WTC11 (cell line): ENCODE measurements around the gene HERPUD2. TPM values are rescaled to one million over a fixed set of nuclear protein-coding genes. Genes with fewer than 3 reads are reported as not detected.

Experiments
- ATAC-seq: fragments of 200-7000 bp; cut with Tn5 transposase; 2 replicates; pipeline ENCODE4 v1.10.0; 2021; ENCODE audit warnings: mild to moderate bottlenecking, moderate library complexity
- CTCF ChIA-PET: fragments of 300-600 bp; sonication (Branson Sonifier 250); formaldehyde crosslinking; loops from one replicate; lab custom pipeline; 2021; ENCODE audit warnings: antibody characterized with exemption; lab: Charles Lee
- POLR2A ChIA-PET: fragments of 350-600 bp; sonication (Branson Sonifier 250); formaldehyde crosslinking; loops from one replicate; lab custom pipeline; 2021; ENCODE audit warnings: antibody characterized with exemption; lab: Charles Lee
- DNase-seq: peaks from one replicate; pipeline ENCODE4 v3.0.0; 2021; ENCODE audit warnings: low spot score
- H3K27ac Mint-ChIP-seq: 2 replicates; pipeline ENCODE4 v1.8.0; 2021; ENCODE audit warnings: mixed read lengths
- H3K27me3 Mint-ChIP-seq: 2 replicates; pipeline ENCODE4 v1.8.0; 2021; ENCODE audit warnings: low read depth, mild to moderate bottlenecking, moderate library complexity, mixed read lengths
- H3K36me3 Mint-ChIP-seq: 2 replicates; pipeline ENCODE4 v1.8.0; 2021; ENCODE audit warnings: mixed read lengths
- H3K4me1 Mint-ChIP-seq: 2 replicates; pipeline ENCODE4 v1.8.0; 2022; ENCODE audit warnings: mixed read lengths
- H3K4me3 Mint-ChIP-seq: 2 replicates; pipeline ENCODE4 v1.8.0; 2021; ENCODE audit warnings: mild to moderate bottlenecking, moderate library complexity, mixed read lengths
- H3K9me3 Mint-ChIP-seq: 2 replicates; pipeline ENCODE4 v1.8.0; 2021; ENCODE audit warnings: mixed read lengths
- CREB1 ChIP-seq: sonication (generic); formaldehyde crosslinking; IDR thresholded peaks from 2 replicates; pipeline ENCODE4 v1.8.0; 2023; ENCODE audit warnings: mild to moderate bottlenecking, missing genetic modification reagents
- FOXJ3 ChIP-seq: sonication (generic); formaldehyde crosslinking; IDR thresholded peaks from 2 replicates; pipeline ENCODE4 v1.9.0; 2021; ENCODE audit warnings: missing genetic modification reagents, mild to moderate bottlenecking, borderline replicate concordance
- FOXK1 ChIP-seq: sonication (generic); formaldehyde crosslinking; IDR thresholded peaks from 2 replicates; pipeline ENCODE4 v1.8.0; 2022; ENCODE audit warnings: mild to moderate bottlenecking, moderate library complexity, missing genetic modification reagents
- FOXP1 ChIP-seq: sonication (generic); formaldehyde crosslinking; IDR thresholded peaks from 2 replicates; pipeline ENCODE4 v1.8.0; 2022; ENCODE audit warnings: missing genetic modification reagents, mild to moderate bottlenecking, moderate library complexity, borderline replicate concordance
- GTF2I ChIP-seq: fragments of 250-450 bp; sonication (Bioruptor Pico); conservative IDR thresholded peaks from 2 replicates; pipeline ENCODE4 v1.4.0; 2021; ENCODE audit warnings: mild to moderate bottlenecking
- PRRX2 ChIP-seq: fragments of 250-450 bp; sonication (Bioruptor Pico); IDR thresholded peaks from 2 replicates; pipeline ENCODE4 v1.8.0; 2021; ENCODE audit warnings: mild to moderate bottlenecking
- SMAD4 ChIP-seq: sonication (generic); formaldehyde crosslinking; IDR thresholded peaks from 2 replicates; pipeline ENCODE4 v1.8.0; 2022; ENCODE audit warnings: mild to moderate bottlenecking, missing genetic modification reagents
- SP1 ChIP-seq: sonication (generic); formaldehyde crosslinking; conservative IDR thresholded peaks from 2 replicates; pipeline ENCODE4 v1.8.1; 2022; ENCODE audit warnings: missing genetic modification reagents
- TEAD1 ChIP-seq: sonication (generic); formaldehyde crosslinking; IDR thresholded peaks from 2 replicates; pipeline ENCODE4 v1.8.0; 2022; ENCODE audit warnings: mild to moderate bottlenecking, missing genetic modification reagents
- ZNF121 ChIP-seq: sonication (generic); formaldehyde crosslinking; IDR thresholded peaks from 2 replicates; pipeline ENCODE4 v1.8.0; 2023; ENCODE audit warnings: missing genetic modification reagents
- ZNF138 ChIP-seq: sonication (generic); formaldehyde crosslinking; conservative IDR thresholded peaks from 2 replicates; pipeline ENCODE4 v1.8.1; 2022; ENCODE audit warnings: mild to moderate bottlenecking, moderate library complexity, missing genetic modification reagents
- ZNF396 ChIP-seq: fragments of 250-450 bp; sonication (Bioruptor Pico); IDR thresholded peaks from 2 replicates; pipeline ENCODE4 v1.8.0; 2021; ENCODE audit warnings: mild to moderate bottlenecking, moderate library complexity, borderline replicate concordance
- ZNF416 ChIP-seq: fragments of 250-450 bp; sonication (Bioruptor Pico); IDR thresholded peaks from 2 replicates; pipeline ENCODE4 v1.9.0; 2021; ENCODE audit warnings: mild to moderate bottlenecking, inconsistent platforms
- ZNF423 ChIP-seq: fragments of 250-450 bp; sonication (Bioruptor Pico); IDR thresholded peaks from 2 replicates; pipeline ENCODE4 v2.1.2; 2022; ENCODE audit warnings: mild to moderate bottlenecking, moderate library complexity
- total RNA-seq: library from RNA; stranded (reverse); gene quantifications from 3 replicates; pipeline ENCODE4 v1.2.3, GENCODE V29; 2021
- TF ChIP-seq, protein P1 (sequence below): sonication (generic); formaldehyde crosslinking; IDR thresholded peaks from 2 replicates; pipeline ENCODE4 v1.8.1; 2022; ENCODE audit warnings: mild to moderate bottlenecking, moderate library complexity, missing genetic modification reagents
- TF ChIP-seq, protein P2 (sequence below): sonication (generic); formaldehyde crosslinking; IDR thresholded peaks from 2 replicates; pipeline ENCODE4 v1.8.0; 2023; ENCODE audit warnings: missing genetic modification reagents
- TF ChIP-seq, protein P3 (sequence below): sonication (generic); formaldehyde crosslinking; conservative IDR thresholded peaks from 2 replicates; pipeline ENCODE4 v1.8.1; 2023; ENCODE audit warnings: mild to moderate bottlenecking, low read depth, missing genetic modification reagents, moderate library complexity
- TF ChIP-seq, protein P4 (sequence below): sonication (generic); formaldehyde crosslinking; IDR thresholded peaks from 2 replicates; pipeline ENCODE4 v1.8.1; 2023; ENCODE audit warnings: mild to moderate bottlenecking, missing genetic modification reagents, moderate library complexity
- TF ChIP-seq, protein P5 (sequence below): sonication (generic); formaldehyde crosslinking; IDR thresholded peaks from 2 replicates; pipeline ENCODE4 v1.8.0; 2022; ENCODE audit warnings: mild to moderate bottlenecking, missing genetic modification reagents
- TF ChIP-seq, protein P6 (sequence below): sonication (generic); formaldehyde crosslinking; IDR thresholded peaks from 2 replicates; pipeline ENCODE4 v1.8.0; 2023; ENCODE audit warnings: mild to moderate bottlenecking, missing genetic modification reagents
- TF ChIP-seq, protein P7 (sequence below): sonication (generic); formaldehyde crosslinking; IDR thresholded peaks from 2 replicates; pipeline ENCODE4 v1.8.1; 2023; ENCODE audit warnings: mild to moderate bottlenecking, missing genetic modification reagents, borderline replicate concordance

The HERPUD2 gene
- total RNA-seq, 1 experiment from 2014 or later = 16.2 TPM

DNA sequence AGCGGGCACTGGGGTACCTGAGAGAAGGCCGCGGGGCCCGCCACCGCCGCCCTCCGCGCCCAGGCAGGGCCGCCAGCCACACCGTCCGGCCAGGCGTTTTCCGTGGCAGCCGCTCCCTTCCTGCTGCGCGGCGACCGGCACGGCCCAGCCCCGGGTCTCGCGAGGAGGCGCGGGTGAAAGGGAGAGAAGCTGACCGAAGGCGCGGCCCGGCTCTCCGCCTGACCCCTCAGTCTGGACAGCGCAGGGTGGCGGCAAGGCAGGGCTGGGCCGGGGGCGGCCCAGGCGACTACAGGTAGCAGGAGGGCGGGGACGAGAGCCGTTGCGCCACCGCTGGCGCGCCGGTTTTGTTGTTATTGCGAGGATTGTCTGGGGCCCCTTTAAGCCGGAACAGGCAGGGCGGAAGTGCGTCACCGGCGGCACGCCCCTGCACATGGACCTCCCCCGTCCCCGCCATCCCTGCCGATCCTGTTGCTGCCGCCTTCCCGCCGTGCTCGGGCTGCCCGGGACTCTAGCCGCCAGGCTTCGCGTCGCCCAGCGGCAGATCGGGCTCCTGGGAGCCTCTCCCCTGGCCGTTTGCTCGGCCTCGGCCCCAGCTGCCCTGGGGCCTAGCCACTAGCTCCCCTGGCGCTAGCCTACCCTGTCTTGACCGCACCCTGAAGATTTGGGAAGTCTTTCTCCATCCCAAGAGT, at the start of gene HERPUD2 (continued):
- TF ChIP-seq FOXK1 (CRISPR knock-in tag) = peak; percentile 97
- TF ChIP-seq, protein P1, sequence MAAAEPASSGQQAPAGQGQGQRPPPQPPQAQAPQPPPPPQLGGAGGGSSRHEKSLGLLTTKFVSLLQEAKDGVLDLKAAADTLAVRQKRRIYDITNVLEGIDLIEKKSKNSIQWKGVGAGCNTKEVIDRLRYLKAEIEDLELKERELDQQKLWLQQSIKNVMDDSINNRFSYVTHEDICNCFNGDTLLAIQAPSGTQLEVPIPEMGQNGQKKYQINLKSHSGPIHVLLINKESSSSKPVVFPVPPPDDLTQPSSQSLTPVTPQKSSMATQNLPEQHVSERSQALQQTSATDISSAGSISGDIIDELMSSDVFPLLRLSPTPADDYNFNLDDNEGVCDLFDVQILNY = peak; percentile 93
- 0 out of 2 replicates have a peak, but pooled peaks have one; percentile 76 for TF ChIP-seq TEAD1 (CRISPR knock-in tag)
- TF ChIP-seq CREB1 (CRISPR knock-in tag) = peak; percentile 88
- 0 out of 2 replicates have a peak, but pooled peaks have one; percentile 32 for TF ChIP-seq SMAD4 (CRISPR knock-in tag)
- TF ChIP-seq, protein P2, sequence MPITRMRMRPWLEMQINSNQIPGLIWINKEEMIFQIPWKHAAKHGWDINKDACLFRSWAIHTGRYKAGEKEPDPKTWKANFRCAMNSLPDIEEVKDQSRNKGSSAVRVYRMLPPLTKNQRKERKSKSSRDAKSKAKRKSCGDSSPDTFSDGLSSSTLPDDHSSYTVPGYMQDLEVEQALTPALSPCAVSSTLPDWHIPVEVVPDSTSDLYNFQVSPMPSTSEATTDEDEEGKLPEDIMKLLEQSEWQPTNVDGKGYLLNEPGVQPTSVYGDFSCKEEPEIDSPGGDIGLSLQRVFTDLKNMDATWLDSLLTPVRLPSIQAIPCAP (CRISPR knock-in tag) = 0 out of 2 replicates have a peak, but pooled peaks have one; percentile 26
- TF ChIP-seq, protein P3, sequence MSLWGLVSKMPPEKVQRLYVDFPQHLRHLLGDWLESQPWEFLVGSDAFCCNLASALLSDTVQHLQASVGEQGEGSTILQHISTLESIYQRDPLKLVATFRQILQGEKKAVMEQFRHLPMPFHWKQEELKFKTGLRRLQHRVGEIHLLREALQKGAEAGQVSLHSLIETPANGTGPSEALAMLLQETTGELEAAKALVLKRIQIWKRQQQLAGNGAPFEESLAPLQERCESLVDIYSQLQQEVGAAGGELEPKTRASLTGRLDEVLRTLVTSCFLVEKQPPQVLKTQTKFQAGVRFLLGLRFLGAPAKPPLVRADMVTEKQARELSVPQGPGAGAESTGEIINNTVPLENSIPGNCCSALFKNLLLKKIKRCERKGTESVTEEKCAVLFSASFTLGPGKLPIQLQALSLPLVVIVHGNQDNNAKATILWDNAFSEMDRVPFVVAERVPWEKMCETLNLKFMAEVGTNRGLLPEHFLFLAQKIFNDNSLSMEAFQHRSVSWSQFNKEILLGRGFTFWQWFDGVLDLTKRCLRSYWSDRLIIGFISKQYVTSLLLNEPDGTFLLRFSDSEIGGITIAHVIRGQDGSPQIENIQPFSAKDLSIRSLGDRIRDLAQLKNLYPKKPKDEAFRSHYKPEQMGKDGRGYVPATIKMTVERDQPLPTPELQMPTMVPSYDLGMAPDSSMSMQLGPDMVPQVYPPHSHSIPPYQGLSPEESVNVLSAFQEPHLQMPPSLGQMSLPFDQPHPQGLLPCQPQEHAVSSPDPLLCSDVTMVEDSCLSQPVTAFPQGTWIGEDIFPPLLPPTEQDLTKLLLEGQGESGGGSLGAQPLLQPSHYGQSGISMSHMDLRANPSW (CRISPR knock-in tag) = 0 out of 2 replicates have a peak, but pooled peaks have one; percentile 82
- TF ChIP-seq, all 79 proteins: peak for 39

DNA sequence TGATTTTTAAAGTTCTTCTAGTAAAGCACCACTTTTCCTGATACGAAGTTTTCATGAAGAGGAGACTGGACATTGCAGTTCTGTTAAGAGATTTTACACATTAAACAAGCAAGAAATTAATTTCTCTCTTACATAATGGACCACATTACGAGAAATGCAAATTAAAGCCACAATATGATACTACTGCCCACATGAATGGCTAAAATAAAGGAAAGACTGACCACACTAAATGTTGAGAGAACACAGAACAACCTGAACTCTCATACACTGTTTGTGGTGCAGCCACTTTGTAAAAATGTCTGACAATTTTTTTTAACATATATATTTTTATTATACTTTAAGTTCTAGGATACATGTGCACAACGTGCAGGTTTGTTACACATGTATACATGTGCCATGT, 44.0 kb upstream of the HERPUD2 start:
- no peak overlapping the region for H3K27ac Mint-ChIP-seq
- CTCF ChIA-PET = no interaction called here
- H3K4me3 Mint-ChIP-seq = no peak overlapping the region
- H3K27me3 Mint-ChIP-seq = peaks cover 8% of the 10 kb centered on the region; the same call in 1 of the 2 replicates
- no peaks in the 10 kb centered on the region for H3K36me3 Mint-ChIP-seq
- DNase-seq = no peak
- TF ChIP-seq ZNF138 (CRISPR knock-in tag) = no peak
- TF ChIP-seq ZNF396 (CRISPR knock-in tag) = no peak
- TF ChIP-seq, protein P4, sequence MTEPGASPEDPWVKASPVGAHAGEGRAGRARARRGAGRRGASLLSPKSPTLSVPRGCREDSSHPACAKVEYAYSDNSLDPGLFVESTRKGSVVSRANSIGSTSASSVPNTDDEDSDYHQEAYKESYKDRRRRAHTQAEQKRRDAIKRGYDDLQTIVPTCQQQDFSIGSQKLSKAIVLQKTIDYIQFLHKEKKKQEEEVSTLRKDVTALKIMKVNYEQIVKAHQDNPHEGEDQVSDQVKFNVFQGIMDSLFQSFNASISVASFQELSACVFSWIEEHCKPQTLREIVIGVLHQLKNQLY (CRISPR knock-in tag) = no peak
- TF ChIP-seq, protein P5, sequence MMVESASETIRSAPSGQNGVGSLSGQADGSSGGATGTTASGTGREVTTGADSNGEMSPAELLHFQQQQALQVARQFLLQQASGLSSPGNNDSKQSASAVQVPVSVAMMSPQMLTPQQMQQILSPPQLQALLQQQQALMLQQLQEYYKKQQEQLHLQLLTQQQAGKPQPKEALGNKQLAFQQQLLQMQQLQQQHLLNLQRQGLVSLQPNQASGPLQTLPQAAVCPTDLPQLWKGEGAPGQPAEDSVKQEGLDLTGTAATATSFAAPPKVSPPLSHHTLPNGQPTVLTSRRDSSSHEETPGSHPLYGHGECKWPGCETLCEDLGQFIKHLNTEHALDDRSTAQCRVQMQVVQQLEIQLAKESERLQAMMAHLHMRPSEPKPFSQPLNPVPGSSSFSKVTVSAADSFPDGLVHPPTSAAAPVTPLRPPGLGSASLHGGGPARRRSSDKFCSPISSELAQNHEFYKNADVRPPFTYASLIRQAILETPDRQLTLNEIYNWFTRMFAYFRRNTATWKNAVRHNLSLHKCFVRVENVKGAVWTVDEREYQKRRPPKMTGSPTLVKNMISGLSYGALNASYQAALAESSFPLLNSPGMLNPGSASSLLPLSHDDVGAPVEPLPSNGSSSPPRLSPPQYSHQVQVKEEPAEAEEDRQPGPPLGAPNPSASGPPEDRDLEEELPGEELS (CRISPR knock-in tag) = no peak
- TF ChIP-seq SP1 (CRISPR knock-in tag) = no peak
- TF ChIP-seq, protein P6, sequence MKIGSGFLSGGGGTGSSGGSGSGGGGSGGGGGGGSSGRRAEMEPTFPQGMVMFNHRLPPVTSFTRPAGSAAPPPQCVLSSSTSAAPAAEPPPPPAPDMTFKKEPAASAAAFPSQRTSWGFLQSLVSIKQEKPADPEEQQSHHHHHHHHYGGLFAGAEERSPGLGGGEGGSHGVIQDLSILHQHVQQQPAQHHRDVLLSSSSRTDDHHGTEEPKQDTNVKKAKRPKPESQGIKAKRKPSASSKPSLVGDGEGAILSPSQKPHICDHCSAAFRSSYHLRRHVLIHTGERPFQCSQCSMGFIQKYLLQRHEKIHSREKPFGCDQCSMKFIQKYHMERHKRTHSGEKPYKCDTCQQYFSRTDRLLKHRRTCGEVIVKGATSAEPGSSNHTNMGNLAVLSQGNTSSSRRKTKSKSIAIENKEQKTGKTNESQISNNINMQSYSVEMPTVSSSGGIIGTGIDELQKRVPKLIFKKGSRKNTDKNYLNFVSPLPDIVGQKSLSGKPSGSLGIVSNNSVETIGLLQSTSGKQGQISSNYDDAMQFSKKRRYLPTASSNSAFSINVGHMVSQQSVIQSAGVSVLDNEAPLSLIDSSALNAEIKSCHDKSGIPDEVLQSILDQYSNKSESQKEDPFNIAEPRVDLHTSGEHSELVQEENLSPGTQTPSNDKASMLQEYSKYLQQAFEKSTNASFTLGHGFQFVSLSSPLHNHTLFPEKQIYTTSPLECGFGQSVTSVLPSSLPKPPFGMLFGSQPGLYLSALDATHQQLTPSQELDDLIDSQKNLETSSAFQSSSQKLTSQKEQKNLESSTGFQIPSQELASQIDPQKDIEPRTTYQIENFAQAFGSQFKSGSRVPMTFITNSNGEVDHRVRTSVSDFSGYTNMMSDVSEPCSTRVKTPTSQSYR (CRISPR knock-in tag) = no peak
- no peak for TF ChIP-seq ZNF416 (CRISPR knock-in tag)
- TF ChIP-seq GTF2I (CRISPR knock-in tag) = no peak
- TF ChIP-seq ZNF121 (CRISPR knock-in tag) = no peak
- no peak for TF ChIP-seq ZNF423
- TF ChIP-seq FOXP1 (CRISPR knock-in tag) = no peak
- TF ChIP-seq PRRX2 (CRISPR knock-in tag) = no peak
- TF ChIP-seq, protein P7, sequence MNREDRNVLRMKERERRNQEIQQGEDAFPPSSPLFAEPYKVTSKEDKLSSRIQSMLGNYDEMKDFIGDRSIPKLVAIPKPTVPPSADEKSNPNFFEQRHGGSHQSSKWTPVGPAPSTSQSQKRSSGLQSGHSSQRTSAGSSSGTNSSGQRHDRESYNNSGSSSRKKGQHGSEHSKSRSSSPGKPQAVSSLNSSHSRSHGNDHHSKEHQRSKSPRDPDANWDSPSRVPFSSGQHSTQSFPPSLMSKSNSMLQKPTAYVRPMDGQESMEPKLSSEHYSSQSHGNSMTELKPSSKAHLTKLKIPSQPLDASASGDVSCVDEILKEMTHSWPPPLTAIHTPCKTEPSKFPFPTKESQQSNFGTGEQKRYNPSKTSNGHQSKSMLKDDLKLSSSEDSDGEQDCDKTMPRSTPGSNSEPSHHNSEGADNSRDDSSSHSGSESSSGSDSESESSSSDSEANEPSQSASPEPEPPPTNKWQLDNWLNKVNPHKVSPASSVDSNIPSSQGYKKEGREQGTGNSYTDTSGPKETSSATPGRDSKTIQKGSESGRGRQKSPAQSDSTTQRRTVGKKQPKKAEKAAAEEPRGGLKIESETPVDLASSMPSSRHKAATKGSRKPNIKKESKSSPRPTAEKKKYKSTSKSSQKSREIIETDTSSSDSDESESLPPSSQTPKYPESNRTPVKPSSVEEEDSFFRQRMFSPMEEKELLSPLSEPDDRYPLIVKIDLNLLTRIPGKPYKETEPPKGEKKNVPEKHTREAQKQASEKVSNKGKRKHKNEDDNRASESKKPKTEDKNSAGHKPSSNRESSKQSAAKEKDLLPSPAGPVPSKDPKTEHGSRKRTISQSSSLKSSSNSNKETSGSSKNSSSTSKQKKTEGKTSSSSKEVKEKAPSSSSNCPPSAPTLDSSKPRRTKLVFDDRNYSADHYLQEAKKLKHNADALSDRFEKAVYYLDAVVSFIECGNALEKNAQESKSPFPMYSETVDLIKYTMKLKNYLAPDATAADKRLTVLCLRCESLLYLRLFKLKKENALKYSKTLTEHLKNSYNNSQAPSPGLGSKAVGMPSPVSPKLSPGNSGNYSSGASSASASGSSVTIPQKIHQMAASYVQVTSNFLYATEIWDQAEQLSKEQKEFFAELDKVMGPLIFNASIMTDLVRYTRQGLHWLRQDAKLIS (CRISPR knock-in tag) = no peak
- TF ChIP-seq FOXJ3 (CRISPR knock-in tag) = no peak
- TF ChIP-seq, all 79 proteins: peak for 0
- no peak for ATAC-seq
- Mint-ChIP-seq H3K4me1 (peaks cover 10% of the 10 kb centered on the region), H3K9me3 (no peaks in the 10 kb centered on the region; the same call in 1 of the 2 replicates)
- POLR2A ChIA-PET = no interaction called here
